GM18861 (cell line): ENCODE data around the gene TSPAN3.

Source experiments
- ATAC-seq: cut with Tn5 transposase; IDR thresholded peaks from one replicate; pipeline ENCODE4 v1.9.1; 2021; ENCODE audit not compliant: unreplicated experiment

The TSPAN3 gene

DNA sequence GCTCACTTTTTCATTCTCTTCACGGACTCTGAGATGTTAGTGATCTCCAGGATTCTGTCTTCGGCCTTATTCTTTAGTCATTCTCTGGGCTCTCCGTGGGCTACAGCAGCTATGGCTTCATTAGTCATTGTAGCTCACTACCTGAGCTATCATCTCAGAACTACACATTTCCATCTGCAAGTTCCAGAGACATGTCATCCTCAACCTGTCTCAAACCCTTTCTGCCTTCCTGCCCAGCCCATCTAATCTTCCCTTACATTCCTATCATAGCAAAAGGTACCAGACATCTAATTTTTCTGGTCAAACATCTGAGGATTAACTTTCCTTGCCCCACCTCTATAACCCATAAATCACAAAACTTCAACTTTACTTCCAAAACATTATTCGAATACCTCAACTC, 13.2 kb downstream of the TSPAN3 start:
- ATAC-seq = no peak

DNA sequence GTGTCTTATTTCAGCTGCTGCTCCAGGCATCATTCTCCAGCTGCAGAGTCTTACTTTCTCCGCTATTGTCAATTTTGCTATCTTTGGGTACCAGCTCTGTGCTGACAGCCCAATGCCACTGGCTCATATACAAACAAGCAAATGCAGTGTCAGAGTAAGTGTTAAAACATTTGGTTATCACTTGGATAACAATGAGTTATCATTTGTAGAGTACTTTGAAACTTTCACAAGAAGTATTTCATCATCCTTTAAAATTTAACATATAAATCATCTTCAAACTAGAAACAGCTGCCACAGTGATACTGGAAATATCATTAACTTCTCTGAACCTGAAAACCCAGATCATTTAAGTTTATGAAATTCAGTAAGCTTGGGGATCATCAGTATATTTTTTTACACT, 13.8 kb downstream of the TSPAN3 start:
- no peak for ATAC-seq

DNA sequence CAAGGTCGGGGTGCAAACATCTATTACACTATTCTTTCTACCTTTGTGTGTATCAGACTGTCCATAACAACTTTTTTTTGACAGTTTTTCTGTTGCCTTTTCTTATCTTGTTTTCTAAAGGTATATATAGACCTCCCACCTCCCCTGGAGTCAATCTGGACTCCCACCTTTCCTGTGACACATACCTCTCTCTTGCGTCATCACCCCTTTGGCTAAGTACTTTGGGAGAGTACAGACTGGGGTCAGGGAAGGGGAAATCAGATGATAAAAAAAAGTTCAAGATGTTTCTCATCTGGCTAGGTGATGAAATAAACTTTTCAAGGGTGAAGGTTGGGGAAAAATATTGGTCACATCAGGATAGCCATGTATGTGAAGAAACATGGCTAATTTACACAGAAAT, 17.2 kb downstream of the TSPAN3 start:
- ATAC-seq = no peak

DNA sequence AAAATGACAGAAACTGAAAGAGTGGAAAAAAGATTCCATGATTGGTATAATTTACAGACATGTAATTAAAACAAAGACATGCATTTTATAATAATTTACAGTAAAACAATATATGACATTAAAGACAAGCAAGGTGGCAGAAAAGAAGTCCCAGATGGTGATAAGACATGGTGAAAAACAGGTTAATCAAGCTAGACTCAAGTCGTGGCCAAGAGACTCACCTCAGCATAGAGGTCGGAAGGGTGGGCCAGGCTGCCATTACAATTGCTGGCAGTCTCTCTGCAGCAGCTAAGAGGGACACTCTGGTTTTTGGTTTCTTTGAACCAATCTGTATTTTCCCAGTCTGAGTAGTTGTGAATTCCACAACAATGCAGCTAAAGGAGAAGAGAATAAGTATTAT, 18.4 kb downstream of the TSPAN3 start:
- no peak for ATAC-seq

DNA sequence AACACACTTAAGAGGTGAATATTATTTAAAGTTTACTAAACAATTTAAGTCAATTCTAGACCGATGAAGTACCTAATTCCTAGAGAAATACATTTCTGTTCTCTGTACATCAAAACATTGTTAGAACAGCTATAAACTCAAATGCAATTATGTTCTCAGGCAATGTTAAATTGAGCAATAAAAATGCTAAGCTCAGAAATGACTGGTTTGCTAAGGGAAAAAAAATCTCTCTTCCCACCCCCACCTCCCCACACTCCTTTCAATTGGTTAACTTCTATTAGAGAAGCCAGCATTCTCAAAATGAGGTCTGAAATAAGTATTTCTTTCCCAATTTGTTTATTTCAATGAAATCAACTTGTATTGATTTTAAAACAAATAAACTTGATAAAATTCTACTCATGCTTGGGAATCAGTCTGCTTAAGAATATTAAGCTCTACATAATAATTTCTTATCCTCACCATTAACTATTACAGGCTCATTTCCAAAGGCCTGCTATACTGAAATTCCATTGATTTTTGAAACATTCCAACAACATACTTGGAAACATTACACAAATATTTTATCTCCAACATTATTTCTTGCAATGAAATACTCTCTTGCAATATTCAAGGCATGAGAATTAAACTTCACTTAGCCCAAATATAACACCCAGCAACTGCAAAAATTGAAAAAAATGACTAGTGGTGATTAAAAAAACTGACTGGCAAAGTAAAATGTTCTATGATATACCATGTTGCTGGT, 22.6 kb downstream of the TSPAN3 start:
- no peak for ATAC-seq

DNA sequence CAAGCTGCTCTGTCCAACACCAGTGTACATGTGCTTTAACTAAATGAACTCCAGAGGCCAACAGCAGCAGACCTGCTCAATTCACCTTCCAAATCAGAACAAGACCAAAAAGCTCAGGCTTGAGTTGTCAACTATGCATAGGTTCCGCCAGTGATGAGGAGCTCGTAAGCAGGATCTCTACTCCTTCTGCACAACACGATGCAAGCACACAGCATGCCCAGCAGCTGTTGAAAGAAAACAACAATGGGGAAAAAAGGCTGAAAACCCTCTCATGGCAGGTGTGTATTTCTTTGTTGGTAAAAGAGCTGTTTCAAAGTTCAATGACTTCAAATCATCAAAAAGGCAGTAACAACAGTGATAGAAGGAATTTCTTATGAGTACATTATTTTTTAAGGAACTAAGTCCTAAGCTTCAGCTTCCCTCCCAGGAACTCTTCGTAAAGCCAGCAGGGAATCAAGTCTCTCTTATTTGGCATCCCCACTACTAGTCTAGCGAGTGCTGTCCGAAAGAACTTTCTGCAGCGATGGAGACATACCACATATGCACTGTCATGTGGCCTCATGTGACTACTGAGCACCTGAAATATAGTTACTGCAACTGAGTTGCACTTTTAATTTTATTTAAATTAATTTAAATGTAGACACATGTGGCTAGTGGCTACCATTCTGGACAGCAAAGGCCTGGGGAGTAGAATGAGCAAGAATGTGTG, 24.1 kb downstream of the TSPAN3 start:
- ATAC-seq = no peak

DNA sequence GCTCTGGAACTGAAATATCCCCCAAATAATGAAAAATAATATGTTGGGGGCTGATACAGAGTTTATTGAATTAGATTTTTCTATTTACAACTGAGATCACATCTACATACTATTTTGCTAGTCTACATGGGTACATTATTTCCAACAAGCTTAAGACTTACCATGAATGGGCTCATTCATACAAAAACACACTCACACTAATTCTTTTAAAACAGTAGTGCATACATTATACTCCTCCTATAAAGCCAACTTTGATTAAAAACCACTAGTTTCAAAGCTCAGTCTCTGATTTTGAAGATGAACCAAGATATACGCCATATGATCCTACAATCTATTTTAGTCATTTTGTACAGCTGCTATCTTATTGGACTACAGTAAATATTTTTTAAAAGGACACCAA, 24.9 kb downstream of the TSPAN3 start:
- ATAC-seq = no peak

DNA sequence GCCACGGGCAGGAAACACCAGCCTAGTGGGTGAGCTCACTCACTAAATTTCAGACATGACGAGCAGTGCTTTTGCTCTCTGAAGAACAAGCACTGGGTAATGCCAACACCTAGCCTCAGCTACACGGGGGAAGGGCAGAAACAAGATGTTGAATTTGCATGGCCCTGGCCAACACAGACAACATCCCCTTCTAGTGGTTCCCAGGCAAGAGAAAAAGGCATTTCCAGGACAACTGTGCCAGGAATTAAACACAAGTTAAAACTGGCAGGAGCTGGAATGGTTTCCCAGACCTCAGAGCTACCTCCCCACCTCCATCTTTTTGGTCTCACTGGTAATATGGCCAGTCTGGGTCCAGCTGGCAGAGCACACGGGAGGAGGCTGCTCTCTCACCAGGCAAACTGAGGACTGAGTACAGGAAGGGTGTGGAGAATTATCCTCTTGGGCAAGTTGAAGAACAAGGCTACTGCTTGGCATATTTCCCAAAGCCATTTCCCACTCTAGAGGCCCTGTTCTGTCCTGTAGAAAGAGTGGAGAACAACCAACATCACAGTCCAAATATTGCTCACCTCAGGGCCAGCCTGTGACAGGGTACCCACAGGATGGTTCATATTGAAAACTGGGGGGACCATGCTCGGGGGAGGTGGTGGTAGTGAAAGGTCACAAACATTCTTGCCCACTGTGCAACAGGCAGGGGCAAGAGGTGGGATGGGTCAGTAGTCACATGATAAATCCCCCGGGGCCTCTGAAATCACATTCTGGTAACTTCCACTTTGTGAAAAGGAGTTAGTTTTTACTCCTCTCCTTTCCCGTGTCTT, 26.5 kb downstream of the TSPAN3 start:
- no peak for ATAC-seq

DNA sequence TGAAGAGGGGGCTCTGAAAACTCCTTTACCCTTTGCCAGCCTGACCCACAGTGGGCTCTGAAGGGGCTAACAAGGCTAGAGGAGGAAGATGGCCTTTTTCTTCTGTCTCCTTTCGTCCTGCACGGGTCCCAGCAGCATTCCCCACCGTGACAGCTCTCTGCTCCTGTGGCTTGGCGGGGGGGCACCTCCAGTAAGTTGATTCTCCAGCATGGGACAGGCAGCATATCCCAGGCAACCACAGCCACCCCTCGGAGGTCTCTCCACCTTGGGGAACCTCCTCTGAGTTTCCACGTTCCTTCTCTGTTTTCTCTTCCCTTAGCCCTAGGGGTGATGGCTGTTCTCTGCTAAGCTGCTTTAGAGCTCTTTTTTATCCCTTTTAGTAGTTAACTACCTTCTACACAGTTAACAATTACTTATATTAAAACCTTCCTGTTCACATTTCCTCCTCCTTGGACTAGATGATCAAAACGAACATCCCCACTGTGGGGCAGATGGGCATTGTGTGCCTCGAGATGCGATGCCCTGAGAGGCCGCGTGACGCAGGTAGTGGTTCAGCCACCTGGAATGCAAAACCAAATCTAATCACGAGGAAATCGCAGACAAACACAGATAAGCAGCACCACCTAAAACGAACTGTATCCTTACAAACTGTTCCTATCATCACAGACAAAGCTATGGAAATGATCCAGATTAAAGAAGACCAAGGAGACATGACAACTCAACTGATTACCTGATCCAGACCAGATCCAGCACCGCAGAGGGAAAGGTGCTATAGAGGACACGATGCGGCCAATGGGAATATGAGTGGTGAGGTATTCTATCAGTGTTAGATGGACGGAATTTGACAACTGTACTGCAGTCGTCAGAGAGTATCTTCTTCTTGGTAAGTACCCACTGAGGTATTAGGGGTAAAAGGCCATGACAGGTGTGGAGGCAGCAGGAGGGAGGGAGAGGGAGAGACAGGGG, 27.7 kb downstream of the TSPAN3 start:
- ATAC-seq = no peak

DNA sequence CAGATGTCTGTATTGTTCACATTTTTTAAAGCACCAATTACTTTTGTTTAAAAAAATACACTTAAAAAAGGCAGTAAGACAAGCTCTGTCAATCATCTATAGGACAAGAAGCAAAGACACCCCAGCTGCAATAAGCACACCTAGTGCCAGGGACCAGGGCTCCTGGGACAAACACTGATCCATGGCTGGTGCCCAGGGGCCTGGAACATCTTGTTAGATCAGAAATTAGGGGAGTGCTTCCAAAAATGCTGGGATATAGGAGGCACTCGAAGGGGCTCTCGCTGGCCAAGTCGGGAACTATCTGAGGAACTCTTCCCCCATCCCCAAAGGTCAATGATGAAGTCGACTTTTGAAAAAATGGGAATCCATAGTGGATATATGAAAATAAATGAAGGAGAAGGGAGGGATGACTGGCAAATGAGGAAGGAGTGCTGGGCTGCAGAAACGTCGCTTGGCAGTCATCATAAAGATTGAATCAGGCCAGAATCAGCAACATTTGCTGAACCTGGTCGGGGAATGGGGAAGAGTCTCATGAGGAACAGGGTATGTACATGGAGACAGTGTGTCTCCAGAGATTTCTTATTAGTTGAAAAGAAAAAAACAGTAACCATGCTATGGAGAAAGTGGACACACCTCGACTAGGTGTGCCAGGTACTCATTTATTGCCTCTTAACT, 28.5 kb downstream of the TSPAN3 start:
- no peak for ATAC-seq

DNA sequence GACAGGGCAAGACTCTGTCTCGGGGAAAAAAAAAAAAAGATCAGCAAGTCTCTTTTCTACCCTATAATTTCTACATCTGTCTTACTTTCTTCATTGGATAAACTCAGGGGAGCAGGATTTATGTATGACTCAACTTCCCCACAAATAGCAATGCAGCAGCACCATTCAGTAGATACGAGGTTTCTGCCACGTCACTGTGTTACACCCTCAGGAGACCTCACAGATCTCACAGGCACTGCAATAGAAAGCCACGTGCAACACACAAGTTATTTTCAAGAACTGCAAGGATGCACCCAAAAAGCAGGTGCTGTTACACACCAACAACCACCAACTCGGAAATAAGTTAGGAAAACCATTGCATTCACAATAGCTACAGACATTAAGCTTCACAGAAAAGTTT, 30.2 kb downstream of the TSPAN3 start:
- ATAC-seq = no peak

DNA sequence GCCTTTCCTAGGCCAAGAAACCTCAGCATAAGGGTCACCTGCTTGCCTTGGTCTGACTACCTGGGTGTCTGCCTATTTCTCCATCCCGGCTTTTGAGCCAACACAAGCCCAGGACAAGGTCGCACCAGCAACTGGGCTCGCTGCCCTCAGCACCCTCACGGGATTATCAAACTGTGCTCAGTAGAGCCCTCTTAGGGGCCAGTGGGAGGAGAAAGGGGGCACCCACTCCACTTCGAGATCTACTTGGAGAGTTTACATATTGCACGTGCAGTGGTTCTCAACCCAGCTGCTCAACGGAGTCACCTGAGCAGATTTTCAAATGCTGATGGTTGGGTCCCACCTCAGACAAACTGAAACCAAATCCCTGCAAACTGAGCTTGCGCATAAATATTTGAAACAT, 31.1 kb downstream of the TSPAN3 start:
- no peak for ATAC-seq

DNA sequence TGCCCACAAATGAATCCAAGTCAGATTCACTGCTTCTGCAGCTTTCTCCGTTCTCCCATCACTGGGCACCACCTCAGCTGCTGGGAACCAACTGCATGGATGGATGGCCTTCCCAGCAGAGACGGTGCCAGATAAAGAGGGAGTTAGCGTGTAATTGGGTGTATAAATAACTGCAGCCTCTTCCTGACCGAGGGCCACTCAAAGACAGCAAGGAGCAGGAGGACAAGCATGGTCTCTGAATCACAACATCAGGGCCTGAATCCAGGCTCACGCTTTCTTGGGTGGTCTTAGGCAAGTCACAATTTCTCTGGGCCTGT, 31.7 kb downstream of the TSPAN3 start:
- ATAC-seq = no peak

DNA sequence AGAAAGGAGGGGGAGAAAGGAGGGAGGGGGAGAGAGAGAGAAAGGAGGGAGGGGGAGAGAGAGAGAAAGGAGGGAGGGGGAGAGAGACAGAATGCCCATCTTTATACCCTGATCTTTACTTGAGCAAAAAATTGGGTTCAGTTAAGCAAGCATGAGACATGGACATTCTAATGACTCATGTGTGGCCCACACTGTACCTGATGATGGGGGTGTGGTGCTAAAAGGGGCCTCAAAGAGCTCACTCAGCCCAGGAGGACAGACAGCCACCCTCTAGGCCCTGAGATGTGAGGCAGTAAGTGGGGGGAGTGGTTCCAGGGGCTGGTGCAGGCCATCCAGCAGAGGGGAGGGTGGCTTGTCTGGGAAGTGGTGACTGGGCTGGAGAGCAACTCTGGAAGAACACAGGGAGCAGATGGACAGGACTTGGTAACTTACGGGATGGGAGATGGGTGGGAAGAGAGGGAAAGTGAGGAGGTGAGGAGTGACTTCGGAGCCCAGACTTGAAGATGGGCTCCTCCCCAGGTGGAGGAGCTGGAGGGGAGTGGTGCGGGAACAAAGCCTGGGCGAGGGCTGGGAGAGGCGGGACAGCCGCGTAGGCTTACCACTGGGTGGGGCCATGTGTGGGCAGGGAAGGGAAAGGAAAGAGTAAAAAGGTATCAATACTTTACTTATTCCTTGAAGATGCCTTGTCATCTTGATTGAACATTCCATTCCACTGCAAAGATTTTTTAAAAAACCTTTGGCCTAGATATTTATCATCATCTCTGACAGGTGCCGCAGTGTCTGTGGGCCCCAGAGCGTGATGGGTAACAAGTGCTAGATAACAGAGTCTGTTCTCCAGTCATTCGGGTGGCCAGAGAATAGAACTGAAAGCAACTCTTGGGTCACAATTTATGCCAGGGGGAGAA, 32.3 kb downstream of the TSPAN3 start:
- no peak for ATAC-seq

DNA sequence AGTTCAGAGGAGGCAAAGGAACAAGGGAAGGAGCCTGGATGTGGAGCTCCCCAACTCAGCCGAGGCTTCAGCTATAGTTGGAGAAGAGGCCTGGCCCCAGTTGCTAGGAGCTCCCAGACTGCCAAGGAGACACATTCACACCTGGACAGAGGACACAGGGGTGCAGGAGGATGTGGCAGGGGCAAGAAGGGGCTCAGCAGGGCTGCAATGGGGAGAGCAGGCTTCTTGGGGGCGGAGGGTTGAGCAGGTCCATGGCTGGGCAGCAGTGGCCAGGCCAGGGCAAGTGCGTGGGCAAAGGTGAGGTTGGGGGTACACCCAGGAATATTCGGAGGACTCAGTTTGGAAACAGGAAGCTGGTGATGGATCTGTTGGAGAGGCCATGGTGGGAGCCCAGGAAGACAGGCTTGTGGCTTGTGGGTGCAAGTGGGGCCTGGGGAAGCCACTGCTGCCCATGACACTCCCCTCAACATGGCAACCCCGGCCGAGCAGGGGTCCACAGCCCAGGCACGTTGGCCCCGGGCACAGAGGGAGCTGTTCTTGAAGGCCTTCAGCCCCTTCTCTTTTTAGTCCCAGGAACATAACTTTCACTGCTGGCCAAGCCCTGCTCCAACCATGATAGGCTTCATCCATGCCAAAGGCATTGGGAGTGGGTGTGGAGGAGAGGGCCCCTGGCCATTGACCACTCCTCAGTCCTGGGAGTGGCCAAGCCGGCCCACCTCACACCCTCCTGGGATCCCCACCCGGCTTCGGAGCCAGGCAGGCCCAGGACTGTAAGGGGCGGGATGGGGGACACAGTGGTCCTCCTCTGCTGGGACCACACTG, 33.3 kb downstream of the TSPAN3 start:
- ATAC-seq = no peak

DNA sequence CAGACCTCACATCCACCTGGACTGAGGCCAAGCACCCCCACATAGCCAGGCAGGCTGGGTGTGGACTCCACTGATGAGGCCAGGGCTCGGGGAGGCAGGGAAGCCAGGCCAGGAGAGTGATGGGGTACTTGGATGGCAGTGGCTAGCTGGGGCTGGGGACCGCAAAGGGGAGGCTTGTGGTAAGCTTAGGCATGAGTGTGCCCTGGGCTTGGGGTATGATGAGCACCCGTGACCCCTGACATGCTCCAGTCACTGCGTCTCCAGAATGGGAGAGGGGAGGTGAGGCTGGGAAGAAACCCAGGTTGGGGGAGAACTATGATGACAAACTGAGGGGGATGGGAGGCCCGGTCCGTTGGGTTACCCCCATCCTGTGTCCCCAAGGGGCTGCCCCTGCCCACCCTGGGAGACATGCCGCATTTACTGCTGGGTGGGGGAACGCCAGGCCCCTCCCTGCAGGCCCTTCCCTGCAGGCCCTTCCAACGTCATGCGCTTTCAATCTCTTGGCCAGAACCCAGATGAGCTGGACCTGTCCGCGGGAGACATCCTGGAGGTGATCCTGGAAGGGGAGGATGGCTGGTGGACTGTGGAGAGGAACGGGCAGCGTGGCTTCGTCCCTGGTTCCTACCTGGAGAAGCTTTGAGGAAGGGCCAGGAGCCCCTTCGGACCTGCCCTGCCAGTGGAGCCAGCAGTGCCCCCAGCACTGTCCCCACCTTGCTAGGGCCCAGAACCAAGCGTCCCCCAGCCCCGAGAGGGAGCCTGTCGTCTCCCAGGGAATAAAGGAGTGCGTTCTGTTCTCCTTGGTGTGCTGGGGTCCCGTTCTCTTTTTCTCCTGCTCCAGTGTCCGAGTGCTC, 34.1 kb downstream of the TSPAN3 start:
- ATAC-seq = no peak

DNA sequence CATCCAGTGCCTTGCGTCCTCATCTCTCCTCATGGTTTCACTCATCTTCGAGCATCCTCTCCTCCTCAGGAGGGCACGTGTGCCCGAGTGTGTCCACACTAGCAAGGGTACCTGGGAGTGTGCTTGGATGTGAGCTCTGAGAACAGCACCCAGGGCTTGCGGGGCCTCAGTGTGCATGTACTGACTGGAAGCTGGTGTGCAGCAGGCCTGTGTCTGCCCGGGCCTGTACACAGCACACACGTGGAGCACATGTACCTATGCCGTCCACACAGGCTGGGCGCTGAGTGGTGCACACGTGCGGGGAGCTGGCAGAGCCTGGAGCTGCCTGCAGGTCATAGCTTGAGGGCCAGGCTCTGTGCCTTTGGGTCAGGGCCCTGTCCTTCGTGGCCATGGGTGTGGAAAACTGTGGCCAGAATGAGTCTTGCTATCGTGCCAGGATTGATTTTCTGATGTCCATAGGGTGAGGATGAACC, 34.9 kb downstream of the TSPAN3 start:
- no peak for ATAC-seq
